SU-DHL-6 (cell line): ENCODE measurements around the gene CPB2.

Experiments
- CTCF ChIP-seq: fragments of 200-600 bp; sonication (generic); IDR thresholded peaks from one replicate; pipeline ENCODE4 v1.5.1; 2017; ENCODE audit warnings: antibody characterized with exemption, mild to moderate bottlenecking, low read length, moderate library complexity; ENCODE audit not compliant: insufficient read depth, poor library complexity, severe bottlenecking
- EZH2phosphoT487 ChIP-seq: fragments of 200-600 bp; sonication (generic), shearing (Covaris generic); conservative IDR thresholded peaks from 2 replicates; pipeline ENCODE4 v1.6.1; 2018; ENCODE audit warnings: mild to moderate bottlenecking, antibody characterized with exemption, low read length, moderate library complexity, mixed read lengths

GRCh38 chr13:46031581-46032263 lies 73.1 kb downstream of the CPB2 start:
- TF ChIP-seq EZH2phosphoT487 (no peak), CTCF (no peak)
